ENCODE measurements around the gene NTRK2.
"Not testable (repeated sequence)": the region's sequence is repeated elsewhere in the genome, so short reads cannot be mapped to it uniquely, and the experiment has no call there.

NTRK2 gene

DNA sequence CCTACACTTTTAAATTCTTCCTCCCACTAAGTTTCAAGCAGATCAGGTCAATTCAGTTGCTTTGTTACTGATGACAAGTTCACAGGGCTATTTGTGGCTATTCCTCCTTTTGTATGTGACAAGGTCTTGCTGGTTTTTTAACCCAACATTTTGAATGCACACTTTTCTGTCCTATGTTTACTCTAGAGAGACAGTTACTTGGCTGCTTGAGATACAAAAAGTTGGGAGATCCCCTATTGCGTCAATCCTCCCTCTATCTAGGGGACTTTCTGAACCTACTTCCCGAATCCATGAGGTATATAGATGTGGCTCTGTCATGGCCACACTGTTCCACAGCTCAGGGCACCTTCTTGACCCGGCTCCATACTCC, 386.7 kb downstream of the NTRK2 start:
- no peak overlapping the region for H3K4me3 ChIP-seq (ENCODE audit: low read depth, low read length)
- no peak for DNase-seq (ENCODE audit: low read depth)
- TF ChIP-seq, protein P1, sequence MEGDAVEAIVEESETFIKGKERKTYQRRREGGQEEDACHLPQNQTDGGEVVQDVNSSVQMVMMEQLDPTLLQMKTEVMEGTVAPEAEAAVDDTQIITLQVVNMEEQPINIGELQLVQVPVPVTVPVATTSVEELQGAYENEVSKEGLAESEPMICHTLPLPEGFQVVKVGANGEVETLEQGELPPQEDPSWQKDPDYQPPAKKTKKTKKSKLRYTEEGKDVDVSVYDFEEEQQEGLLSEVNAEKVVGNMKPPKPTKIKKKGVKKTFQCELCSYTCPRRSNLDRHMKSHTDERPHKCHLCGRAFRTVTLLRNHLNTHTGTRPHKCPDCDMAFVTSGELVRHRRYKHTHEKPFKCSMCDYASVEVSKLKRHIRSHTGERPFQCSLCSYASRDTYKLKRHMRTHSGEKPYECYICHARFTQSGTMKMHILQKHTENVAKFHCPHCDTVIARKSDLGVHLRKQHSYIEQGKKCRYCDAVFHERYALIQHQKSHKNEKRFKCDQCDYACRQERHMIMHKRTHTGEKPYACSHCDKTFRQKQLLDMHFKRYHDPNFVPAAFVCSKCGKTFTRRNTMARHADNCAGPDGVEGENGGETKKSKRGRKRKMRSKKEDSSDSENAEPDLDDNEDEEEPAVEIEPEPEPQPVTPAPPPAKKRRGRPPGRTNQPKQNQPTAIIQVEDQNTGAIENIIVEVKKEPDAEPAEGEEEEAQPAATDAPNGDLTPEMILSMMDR (conservative IDR thresholded peaks at IDR 0.05; ENCODE audit: low read depth, low read length): no peak

- DNase-seq (ENCODE audit: low read depth): no peak
- TF ChIP-seq, protein P1 (conservative IDR thresholded peaks at IDR 0.05; ENCODE audit: low read depth, low read length): no peak
- H3K4me3 ChIP-seq (ENCODE audit: low read depth, low read length): no peak overlapping the region
Observed at GRCh38 chr9:85061969-85062368, 392.4 kb downstream of the NTRK2 start.

GRCh38 chr9:85062385-85063022, 393.0 kb downstream of the NTRK2 start:
- H3K4me3 ChIP-seq (ENCODE audit: low read depth, low read length): no peak overlapping the region
- TF ChIP-seq, protein P1 (conservative IDR thresholded peaks at IDR 0.05; ENCODE audit: low read depth, low read length): no peak
- no peak for DNase-seq (ENCODE audit: low read depth)

- no peak overlapping the region for H3K4me3 ChIP-seq (ENCODE audit: low read depth, low read length)
- no peak for DNase-seq (ENCODE audit: low read depth)
- TF ChIP-seq, protein P1 (conservative IDR thresholded peaks at IDR 0.05; ENCODE audit: low read depth, low read length): no peak
Observed at GRCh38 chr9:85064811-85065371, 395.4 kb downstream of the NTRK2 start.

GRCh38 chr9:85067792-85068191, 398.3 kb downstream of the NTRK2 start:
- no peak for DNase-seq (ENCODE audit: low read depth)
- H3K4me3 ChIP-seq (ENCODE audit: low read depth, low read length): no peak overlapping the region
- TF ChIP-seq, protein P1 (conservative IDR thresholded peaks at IDR 0.05; ENCODE audit: low read depth, low read length): no peak

DNA sequence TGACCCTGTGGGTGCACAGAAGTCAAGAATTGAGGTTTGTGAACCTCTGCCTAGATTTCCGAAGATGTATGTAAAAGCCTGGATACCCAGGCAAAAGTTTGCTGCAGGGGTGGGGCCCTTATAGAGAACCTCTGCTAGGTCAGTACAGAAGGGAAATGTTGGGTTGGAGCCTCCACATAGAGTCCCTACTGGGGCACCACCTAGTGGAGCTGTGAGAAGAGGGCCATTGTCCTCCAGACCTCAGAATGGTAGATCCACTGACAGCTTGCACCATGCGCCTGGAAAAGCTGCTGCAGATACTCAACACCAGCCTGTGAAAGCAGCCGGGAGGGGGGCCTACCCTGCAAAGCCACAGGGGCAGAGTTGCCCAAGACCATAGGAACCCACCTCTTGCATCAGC, 399.9 kb downstream of the NTRK2 start:
- H3K4me3 ChIP-seq (ENCODE audit: low read depth, low read length); DNase-seq (ENCODE audit: low read depth): not testable (repeated sequence)
